ENCODE measurements around the gene TBC1D10A.

TBC1D10A gene

DNA sequence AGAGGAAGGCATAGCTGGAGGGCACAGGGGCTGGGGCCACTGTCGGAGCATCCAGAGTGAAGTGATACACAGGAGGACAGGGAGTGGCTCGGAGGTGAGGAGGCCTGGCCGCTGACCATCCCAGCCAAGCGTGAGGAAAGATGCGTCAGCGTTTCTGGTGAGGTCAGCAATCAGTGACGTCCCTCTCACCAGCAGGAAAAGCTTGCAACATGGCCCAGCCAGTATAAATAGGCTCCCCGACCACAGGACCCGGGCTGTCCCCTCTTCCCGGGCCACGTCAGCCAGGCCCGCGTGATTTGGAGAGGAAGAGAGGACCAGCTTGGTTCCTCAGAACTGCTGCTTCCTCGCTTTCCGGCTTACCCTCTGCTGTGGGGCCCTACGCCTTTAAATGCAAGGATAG is 55.9 kb downstream of the TBC1D10A start:
- TF ChIP-seq CTCF (IDR thresholded peaks at IDR 0.05; ENCODE audit: low read depth, low read length, missing control alignments), result no peak
- H3K4me3 ChIP-seq (replicated peaks; ENCODE audit: low read depth, low read length), result no peak overlapping the region
- DNase-seq (ENCODE audit: extremely low read depth, low read depth), result no peak

DNA sequence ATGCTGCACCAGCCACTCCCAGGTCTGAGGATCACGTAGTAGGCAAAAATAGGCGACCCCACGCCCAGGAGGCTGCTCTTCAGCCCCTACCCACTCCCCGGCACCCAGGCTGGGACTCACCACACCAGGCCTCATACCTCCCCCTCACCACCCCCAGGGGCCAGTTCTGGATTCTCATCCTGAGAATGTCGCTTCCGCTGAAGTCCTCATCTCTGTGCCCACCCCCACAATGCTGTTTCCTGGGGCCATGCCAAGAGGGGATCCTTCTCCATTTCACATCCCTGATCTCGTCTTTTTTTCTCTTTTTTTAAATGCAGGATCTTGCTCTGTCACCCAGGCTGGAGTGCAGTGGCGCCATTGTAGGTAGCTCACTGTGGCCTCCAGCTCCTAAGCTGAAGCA is 58.4 kb downstream of the TBC1D10A start:
- no peak for DNase-seq (ENCODE audit: extremely low read depth, low read depth)
- no peak for TF ChIP-seq CTCF (IDR thresholded peaks at IDR 0.05; ENCODE audit: low read depth, low read length, missing control alignments)
- H3K4me3 ChIP-seq (replicated peaks; ENCODE audit: low read depth, low read length), result no peak overlapping the region

DNA sequence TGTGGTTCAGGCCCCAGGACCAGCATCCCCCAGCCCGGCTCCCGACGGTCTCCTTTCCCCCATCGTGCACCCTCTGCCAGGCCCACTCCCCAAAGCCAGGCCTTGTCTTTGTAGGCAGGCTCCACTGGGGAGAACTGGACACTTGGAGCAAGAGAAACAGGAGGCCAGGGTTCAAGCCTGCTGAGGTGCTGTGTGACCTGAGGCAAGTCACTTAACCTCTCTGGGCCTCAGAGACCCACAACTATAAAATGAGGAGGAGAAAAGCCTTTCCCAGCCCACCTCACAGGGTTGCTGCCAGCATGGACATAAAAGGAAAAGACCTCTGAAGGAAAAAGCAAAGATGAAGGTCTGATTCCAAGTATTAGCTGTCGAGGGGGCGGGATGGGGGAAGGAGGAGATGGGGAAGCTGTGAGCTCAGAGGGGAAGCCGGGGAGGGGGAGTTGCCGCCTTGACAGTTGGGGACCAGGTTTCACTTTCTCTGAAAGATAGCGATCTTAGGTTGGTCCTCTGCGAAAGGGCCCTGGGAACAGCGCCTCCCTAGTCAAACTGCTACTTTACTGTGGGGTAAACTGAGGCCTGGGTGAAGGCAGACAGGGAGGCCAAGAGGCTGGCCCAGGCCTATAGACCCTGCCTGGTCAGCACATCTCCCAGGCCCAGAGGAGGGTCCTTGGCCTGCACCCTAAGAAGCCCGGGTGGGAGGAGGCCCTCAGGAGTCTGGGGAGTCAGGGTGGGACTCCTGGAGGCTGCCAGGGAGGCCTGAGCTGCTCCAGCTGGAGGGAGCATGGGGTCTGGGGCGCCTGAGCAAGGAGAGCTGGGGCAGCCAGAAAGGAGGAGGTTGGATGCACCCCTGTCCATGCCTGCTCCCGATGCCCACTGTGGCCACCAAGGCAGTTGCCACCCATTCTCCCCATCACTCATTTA is 59.1 kb downstream of the TBC1D10A start:
- DNase-seq (ENCODE audit: extremely low read depth, low read depth), result no peak
- H3K4me3 ChIP-seq (replicated peaks; ENCODE audit: low read depth, low read length), result no peak overlapping the region

DNA sequence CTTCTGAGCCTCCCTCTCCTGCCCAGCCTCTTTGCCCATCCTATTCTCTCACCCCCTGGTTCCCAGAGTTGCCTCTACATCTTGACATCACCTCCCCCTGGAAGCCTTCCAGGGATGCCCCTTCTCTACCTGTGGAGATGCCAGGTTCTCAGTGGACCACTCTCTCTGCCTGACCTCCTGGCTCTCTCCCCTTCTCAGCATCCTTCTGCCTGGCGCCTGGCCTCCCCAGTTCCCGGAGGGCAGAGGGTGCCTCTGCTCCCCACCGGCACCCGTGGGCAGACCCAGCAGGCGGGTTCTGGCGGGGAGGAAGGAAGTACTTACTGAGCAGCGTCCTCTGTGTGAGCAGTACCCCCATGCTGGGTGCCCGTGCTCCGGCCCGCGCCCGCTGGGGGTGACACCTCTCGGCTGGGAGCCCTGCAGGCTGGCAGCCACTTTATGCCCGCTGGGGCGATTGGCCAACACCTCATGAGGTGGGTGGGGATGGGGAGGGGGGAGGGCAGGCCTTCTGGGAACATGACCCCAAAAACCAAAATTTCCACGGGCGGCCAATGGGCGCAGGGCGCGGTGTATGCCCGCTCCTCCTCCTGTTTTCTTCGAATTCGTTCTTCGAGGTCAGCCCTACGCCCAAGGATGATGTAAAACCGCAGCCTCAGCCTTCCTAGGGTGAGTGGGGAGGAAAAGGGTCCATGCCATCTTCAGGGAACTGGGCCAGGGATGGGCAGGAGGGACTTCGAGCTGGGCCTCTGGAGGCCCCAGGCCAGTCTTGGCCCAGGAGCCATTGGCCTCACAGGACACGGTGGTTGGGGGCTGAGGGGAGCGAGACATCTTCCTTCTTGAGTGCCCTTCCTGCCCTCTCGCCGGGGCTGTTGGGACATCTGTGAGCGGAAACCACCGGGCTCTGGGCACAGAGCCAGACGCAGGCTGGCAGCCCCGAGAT is 60.0 kb downstream of the TBC1D10A start, which contains the start of gene OSM:
Gene OSM, minus strand, starts transcription at position 407 of the 937 bp plus-strand sequence. Its CDS starts 52 bp downstream, at position 355.
- no peak for TF ChIP-seq CTCF (IDR thresholded peaks at IDR 0.05; ENCODE audit: low read depth, low read length, missing control alignments)
- DNase-seq (ENCODE audit: extremely low read depth, low read depth), result no peak

More for the DNA sequence above, 59.1 kb downstream of the TBC1D10A start:
- no peak for TF ChIP-seq CTCF (IDR thresholded peaks at IDR 0.05; ENCODE audit: low read depth, low read length, missing control alignments)

GRCh38 chr22:30265823-30266444 is 60.8 kb downstream of the TBC1D10A start:
- H3K4me3 ChIP-seq (replicated peaks; ENCODE audit: low read depth, low read length), result no peak overlapping the region
- no peak for TF ChIP-seq CTCF (IDR thresholded peaks at IDR 0.05; ENCODE audit: low read depth, low read length, missing control alignments)
- no peak for DNase-seq (ENCODE audit: extremely low read depth, low read depth)

More for the DNA sequence above, 60.0 kb downstream of the TBC1D10A start, which contains the start of gene OSM:
- no peak within 1 kb of the TSS for H3K4me3 ChIP-seq (replicated peaks; ENCODE audit: low read depth, low read length)

GRCh38 chr22:30265131-30265720 is 61.5 kb downstream of the TBC1D10A start:
- TF ChIP-seq CTCF (IDR thresholded peaks at IDR 0.05; ENCODE audit: low read depth, low read length, missing control alignments), result no peak
- H3K4me3 ChIP-seq (replicated peaks; ENCODE audit: low read depth, low read length), result no peak overlapping the region
- DNase-seq (ENCODE audit: extremely low read depth, low read depth), result no peak
